ENCODE data around the gene SLC8A1. TPM values are rescaled to one million over a fixed set of nuclear protein-coding genes. Genes with fewer than 3 reads are reported as not detected.

Gene SLC8A1
- total RNA-seq, 4 donors from 2014 or later = 1.3 to 3.8 (median 2.4) TPM

DNA sequence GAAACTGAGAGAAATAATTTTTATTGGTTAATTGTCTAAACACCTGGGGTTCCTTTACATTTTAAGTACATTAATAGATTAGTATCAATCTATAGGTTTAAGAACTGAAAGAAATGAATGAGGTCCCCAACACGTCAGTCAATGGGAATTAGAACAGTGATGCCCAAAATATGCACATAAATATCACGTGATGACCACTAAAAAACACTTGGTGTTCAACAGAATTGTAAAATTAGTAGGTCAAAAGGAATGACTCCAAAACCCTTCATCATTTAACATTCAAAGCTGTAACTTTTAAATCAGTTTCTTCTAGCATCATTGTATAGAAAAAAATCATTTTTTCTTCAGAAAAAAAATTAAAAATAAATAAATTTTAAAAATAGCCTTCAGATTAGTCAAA, 140.9 kb downstream of the SLC8A1 start:
- no peaks in the 10 kb centered on the region for H3K27me3 ChIP-seq
- H3K9me3 ChIP-seq = peaks cover 0 to 4% (median 0%) of the 10 kb centered on the region in 3 donors
- intact Hi-C loops (cut with DNase I; ENCODE audit: low total_unique reads) = no loop called here
- H3K27ac ChIP-seq = no peak overlapping the region
- TF ChIP-seq, protein P1, sequence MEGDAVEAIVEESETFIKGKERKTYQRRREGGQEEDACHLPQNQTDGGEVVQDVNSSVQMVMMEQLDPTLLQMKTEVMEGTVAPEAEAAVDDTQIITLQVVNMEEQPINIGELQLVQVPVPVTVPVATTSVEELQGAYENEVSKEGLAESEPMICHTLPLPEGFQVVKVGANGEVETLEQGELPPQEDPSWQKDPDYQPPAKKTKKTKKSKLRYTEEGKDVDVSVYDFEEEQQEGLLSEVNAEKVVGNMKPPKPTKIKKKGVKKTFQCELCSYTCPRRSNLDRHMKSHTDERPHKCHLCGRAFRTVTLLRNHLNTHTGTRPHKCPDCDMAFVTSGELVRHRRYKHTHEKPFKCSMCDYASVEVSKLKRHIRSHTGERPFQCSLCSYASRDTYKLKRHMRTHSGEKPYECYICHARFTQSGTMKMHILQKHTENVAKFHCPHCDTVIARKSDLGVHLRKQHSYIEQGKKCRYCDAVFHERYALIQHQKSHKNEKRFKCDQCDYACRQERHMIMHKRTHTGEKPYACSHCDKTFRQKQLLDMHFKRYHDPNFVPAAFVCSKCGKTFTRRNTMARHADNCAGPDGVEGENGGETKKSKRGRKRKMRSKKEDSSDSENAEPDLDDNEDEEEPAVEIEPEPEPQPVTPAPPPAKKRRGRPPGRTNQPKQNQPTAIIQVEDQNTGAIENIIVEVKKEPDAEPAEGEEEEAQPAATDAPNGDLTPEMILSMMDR (IDR thresholded peaks at IDR 0.05 in 4 of 5, conservative IDR thresholded peaks at IDR 0.05 in 1 of 5) = no peak
- no peak for TF ChIP-seq POLR2A (IDR thresholded peaks at IDR 0.05)
- in situ Hi-C loops (cut with MboI; ENCODE audit: low sequenced_read_pairs in 4 of 4) = loop anchor here in 1 of 4 donors (25.0 kb wide), 1 partner anchor 876 kb away; no protein-coding TSS in a partner anchor
- H3K4me1 ChIP-seq = no peaks in the 10 kb centered on the region
- no peak for ATAC-seq
- H3K36me3 ChIP-seq = no peaks in the 10 kb centered on the region
- no peak overlapping the region for H3K4me3 ChIP-seq
- no peak for DNase-seq

DNA sequence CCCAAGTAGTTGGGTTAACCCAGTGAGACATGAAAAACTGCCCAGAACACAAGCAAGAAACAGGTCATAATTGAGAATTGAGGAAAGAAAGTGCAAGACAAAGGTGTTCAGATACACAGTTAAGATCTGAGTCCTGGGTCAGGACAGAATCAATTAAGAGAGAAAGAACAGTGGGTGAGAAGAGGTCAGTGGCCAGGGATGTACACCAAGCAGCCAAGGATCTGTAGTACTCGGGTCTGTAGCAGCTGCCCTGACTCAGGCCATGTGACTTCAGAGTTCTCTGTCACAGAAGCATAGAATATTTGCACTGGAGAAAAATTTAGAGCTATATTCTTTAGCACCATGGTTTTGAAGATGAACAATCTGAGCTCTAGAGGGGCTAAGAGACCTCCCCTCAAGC, 141.6 kb downstream of the SLC8A1 start:
- TF ChIP-seq, protein P1 (IDR thresholded peaks at IDR 0.05 in 4 of 5, conservative IDR thresholded peaks at IDR 0.05 in 1 of 5) = no peak
- no peak for TF ChIP-seq POLR2A (IDR thresholded peaks at IDR 0.05)

GRCh38 chr2:40304340-40304739, 147.6 kb downstream of the SLC8A1 start:
- Histone ChIP-seq H3K4me1 (no peaks in the 10 kb centered on the region), H3K36me3 (no peaks in the 10 kb centered on the region), H3K27ac (no peak overlapping the region), H3K27me3 (no peaks in the 10 kb centered on the region), H3K9me3 (no peaks in the 10 kb centered on the region), H3K4me3 (no peak overlapping the region)
- intact Hi-C loops (cut with DNase I; ENCODE audit: low total_unique reads) = no loop called here
- no peak for ATAC-seq
- TF ChIP-seq, protein P1 (IDR thresholded peaks at IDR 0.05 in 4 of 5, conservative IDR thresholded peaks at IDR 0.05 in 1 of 5) = no peak
- TF ChIP-seq POLR2A (IDR thresholded peaks at IDR 0.05) = no peak
- no peak for DNase-seq
- in situ Hi-C loops (cut with MboI; ENCODE audit: low sequenced_read_pairs in 4 of 4) = loop anchor here in 1 of 4 donors (25.0 kb wide), 1 partner anchor 883 kb away; no protein-coding TSS in a partner anchor

More for the DNA sequence above, 141.6 kb downstream of the SLC8A1 start:
- H3K27ac ChIP-seq = no peak overlapping the region
- ATAC-seq (no peak), DNase-seq (no peak)
- H3K4me3 ChIP-seq = no peak overlapping the region
- H3K9me3 ChIP-seq = peaks cover 0 to 4% (median 0%) of the 10 kb centered on the region in 3 donors
- no peaks in the 10 kb centered on the region for H3K27me3 ChIP-seq
- intact Hi-C loops (cut with DNase I; ENCODE audit: low total_unique reads) = no loop called here
- in situ Hi-C loops (cut with MboI; ENCODE audit: low sequenced_read_pairs in 4 of 4) = loop anchor here in 1 of 4 donors (25.0 kb wide), 1 partner anchor 877 kb away; no protein-coding TSS in a partner anchor
- no peaks in the 10 kb centered on the region for H3K36me3 ChIP-seq
- no peaks in the 10 kb centered on the region for H3K4me1 ChIP-seq

DNA sequence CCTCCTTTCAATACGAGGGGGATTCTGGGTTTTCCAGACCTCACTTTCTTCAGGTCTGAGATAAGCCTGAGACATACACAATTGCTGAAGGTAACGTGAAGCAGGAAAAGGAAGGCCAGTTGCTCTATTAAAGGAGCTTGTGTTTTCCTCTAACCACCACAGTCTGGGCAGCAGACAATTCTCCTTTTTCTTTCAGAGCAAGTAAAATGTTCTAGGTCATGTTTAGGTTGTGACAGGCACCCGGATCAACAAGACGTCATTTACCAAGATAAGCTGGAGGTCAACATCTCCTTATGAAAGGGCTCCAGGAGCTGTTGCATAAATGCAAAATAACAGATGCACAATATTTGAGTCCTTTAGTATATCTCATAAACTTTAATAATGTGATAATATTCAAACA, 148.1 kb downstream of the SLC8A1 start:
- no peak for DNase-seq
- no peaks in the 10 kb centered on the region for H3K27me3 ChIP-seq
- no peaks in the 10 kb centered on the region for H3K9me3 ChIP-seq
- TF ChIP-seq, protein P1 (IDR thresholded peaks at IDR 0.05 in 4 of 5, conservative IDR thresholded peaks at IDR 0.05 in 1 of 5) = no peak
- no peak for TF ChIP-seq POLR2A (IDR thresholded peaks at IDR 0.05)
- no peaks in the 10 kb centered on the region for H3K36me3 ChIP-seq
- in situ Hi-C loops (cut with MboI; ENCODE audit: low sequenced_read_pairs in 4 of 4) (loop anchor here in 1 of 4 donors (25.0 kb wide), 1 partner anchor 884 kb away; no protein-coding TSS in a partner anchor), intact Hi-C loops (cut with DNase I; ENCODE audit: low total_unique reads) (no loop called here)
- no peak overlapping the region for H3K27ac ChIP-seq
- no peak overlapping the region for H3K4me3 ChIP-seq
- ATAC-seq = no peak
- H3K4me1 ChIP-seq = no peaks in the 10 kb centered on the region
